DOHH2 (cell line): ENCODE data around the gene PATJ.
"Not testable (repeated sequence)": the region's sequence is repeated elsewhere in the genome, so short reads cannot be mapped to it uniquely, and the experiment has no call there.

Experiments used
- H3F3A ChIP-seq: fragments of 200-600 bp; sonication (generic), shearing (Covaris generic); 2 replicates; pipeline ENCODE4 v1.6.0; 2016; ENCODE audit warnings: antibody characterized with exemption, mild to moderate bottlenecking; ENCODE audit not compliant: control insufficient read depth, insufficient read depth
- H3K27ac ChIP-seq: fragments of 200-600 bp; sonication (generic); 2 replicates; pipeline ENCODE4 v1.5.1; 2014; ENCODE audit warnings: low read depth, mild to moderate bottlenecking, low read length, moderate library complexity
- H3K27me3 ChIP-seq: fragments of 200-600 bp; sonication (generic); 2 replicates; pipeline ENCODE4 v1.6.1; 2014; ENCODE audit warnings: mild to moderate bottlenecking, low read length, mixed read lengths; ENCODE audit not compliant: control insufficient read depth
- H3K36me3 ChIP-seq: fragments of 200-600 bp; sonication (generic); 2 replicates; pipeline ENCODE4 v1.6.1; 2014; ENCODE audit warnings: mild to moderate bottlenecking, low read length, moderate library complexity, mixed read lengths; ENCODE audit not compliant: control insufficient read depth
- H3K4me1 ChIP-seq: fragments of 200-600 bp; sonication (generic); 2 replicates; pipeline ENCODE4 v1.6.1; 2014; ENCODE audit warnings: mild to moderate bottlenecking, low read length, mixed read lengths; ENCODE audit not compliant: control insufficient read depth
- H3K4me2 ChIP-seq: fragments of 200-600 bp; sonication (generic); 2 replicates; pipeline ENCODE4 v1.6.0; 2014; ENCODE audit warnings: mild to moderate bottlenecking, low read length, moderate library complexity
- H3K4me3 ChIP-seq: fragments of 200-600 bp; sonication (generic); 2 replicates; pipeline ENCODE4 v1.5.1; 2014; ENCODE audit warnings: mild to moderate bottlenecking, low read length, mixed read lengths
- H3K79me2 ChIP-seq: fragments of 200-600 bp; sonication (generic); 2 replicates; pipeline ENCODE4 v1.6.1; 2014; ENCODE audit warnings: mild to moderate bottlenecking, low read length, mixed read lengths; ENCODE audit not compliant: control insufficient read depth
- H3K9me2 ChIP-seq: fragments of 200-600 bp; sonication (generic); replicated peaks from 2 replicates; pipeline ENCODE4 v1.6.1; 2014; ENCODE audit warnings: mild to moderate bottlenecking, low read length, mixed read lengths; ENCODE audit not compliant: control insufficient read depth
- H3K9me3 ChIP-seq: fragments of 200-600 bp; sonication (generic); 2 replicates; pipeline ENCODE4 v1.6.1; 2014; ENCODE audit warnings: antibody characterized with exemption, low read length, mixed read lengths; ENCODE audit not compliant: control insufficient read depth, insufficient read depth
- H4K20me1 ChIP-seq: fragments of 200-600 bp; sonication (generic); 2 replicates; pipeline ENCODE4 v1.6.0; 2014; ENCODE audit warnings: low read depth, mild to moderate bottlenecking, antibody characterized with exemption, low read length, moderate library complexity; ENCODE audit not compliant: control insufficient read depth, insufficient read depth
- EZH2phosphoT487 ChIP-seq: fragments of 200-600 bp; sonication (generic); IDR thresholded peaks from 2 replicates; pipeline ENCODE4 v1.6.1; 2017; ENCODE audit warnings: borderline replicate concordance, mild to moderate bottlenecking, antibody characterized with exemption, low read length, moderate library complexity, mixed read lengths
- TF ChIP-seq, protein P1 (sequence below): fragments of 200-600 bp; sonication (generic); IDR thresholded peaks from one replicate; pipeline ENCODE4 v1.5.1; 2014; ENCODE audit warnings: antibody characterized with exemption, mild to moderate bottlenecking, low read depth, low read length; ENCODE audit not compliant: poor library complexity, severe bottlenecking

The PATJ gene

DNA sequence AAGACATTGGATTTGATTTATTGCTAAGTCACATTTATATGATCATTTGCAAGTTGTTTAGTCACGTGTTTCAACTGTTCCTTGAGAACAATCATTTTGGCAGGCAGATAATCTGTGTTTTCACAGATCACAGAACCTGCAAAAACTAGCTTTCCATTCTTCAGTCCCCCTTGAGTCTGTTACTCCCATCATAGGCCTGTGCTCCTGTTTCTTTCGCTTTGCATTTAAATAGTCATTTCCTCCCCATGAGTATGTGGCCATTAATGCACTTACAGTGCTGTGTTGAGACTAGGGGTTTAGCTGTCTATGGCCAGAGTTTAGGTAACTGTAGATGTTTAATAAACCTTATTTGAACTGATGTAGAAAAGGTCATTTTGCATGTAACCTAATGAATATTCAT lies 214.5 kb downstream of the PATJ start:
- Histone ChIP-seq H3K27me3 (no peaks in the 10 kb centered on the region), H3K79me2 (no peaks in the 10 kb centered on the region), H4K20me1 (no peaks in the 10 kb centered on the region), H3K9me2 (no peaks in the 10 kb centered on the region), H3K27ac (no peak overlapping the region), H3K4me2 (no peak overlapping the region), H3K4me3 (no peak overlapping the region), H3F3A (no peaks in the 10 kb centered on the region), H3K9me3 (no peaks in the 10 kb centered on the region), H3K36me3 (no peaks in the 10 kb centered on the region), H3K4me1 (no peaks in the 10 kb centered on the region)
- TF ChIP-seq EZH2phosphoT487: no peak
- TF ChIP-seq, protein P1, sequence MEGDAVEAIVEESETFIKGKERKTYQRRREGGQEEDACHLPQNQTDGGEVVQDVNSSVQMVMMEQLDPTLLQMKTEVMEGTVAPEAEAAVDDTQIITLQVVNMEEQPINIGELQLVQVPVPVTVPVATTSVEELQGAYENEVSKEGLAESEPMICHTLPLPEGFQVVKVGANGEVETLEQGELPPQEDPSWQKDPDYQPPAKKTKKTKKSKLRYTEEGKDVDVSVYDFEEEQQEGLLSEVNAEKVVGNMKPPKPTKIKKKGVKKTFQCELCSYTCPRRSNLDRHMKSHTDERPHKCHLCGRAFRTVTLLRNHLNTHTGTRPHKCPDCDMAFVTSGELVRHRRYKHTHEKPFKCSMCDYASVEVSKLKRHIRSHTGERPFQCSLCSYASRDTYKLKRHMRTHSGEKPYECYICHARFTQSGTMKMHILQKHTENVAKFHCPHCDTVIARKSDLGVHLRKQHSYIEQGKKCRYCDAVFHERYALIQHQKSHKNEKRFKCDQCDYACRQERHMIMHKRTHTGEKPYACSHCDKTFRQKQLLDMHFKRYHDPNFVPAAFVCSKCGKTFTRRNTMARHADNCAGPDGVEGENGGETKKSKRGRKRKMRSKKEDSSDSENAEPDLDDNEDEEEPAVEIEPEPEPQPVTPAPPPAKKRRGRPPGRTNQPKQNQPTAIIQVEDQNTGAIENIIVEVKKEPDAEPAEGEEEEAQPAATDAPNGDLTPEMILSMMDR: no peak

DNA sequence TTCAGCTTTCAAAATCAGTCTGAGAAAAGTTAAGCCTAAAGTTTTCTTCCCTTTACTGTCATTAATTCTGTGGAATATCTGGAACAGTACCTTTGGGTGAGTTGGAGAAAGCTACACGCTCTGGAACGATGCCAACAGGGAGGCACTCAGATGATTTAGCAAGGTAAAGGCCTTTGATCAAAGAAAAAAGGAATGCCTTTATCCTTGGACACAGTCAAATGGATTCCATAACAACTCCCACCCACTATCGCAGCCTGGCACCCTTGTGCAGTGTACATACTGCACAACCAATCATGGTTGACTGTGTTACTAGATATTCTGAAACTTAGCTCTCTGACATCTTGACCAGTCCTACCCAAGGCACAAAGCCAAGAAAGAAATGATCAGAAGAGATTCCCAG lies 218.7 kb downstream of the PATJ start:
- no peaks in the 10 kb centered on the region for H3K36me3 ChIP-seq
- no peaks in the 10 kb centered on the region for H3K4me1 ChIP-seq
- H3K4me3 ChIP-seq: no peak overlapping the region
- H3K27ac ChIP-seq: no peak overlapping the region
- no peaks in the 10 kb centered on the region for H3K9me2 ChIP-seq
- H3K79me2 ChIP-seq: no peaks in the 10 kb centered on the region
- no peaks in the 10 kb centered on the region for H3K27me3 ChIP-seq
- no peaks in the 10 kb centered on the region for H3F3A ChIP-seq
- no peaks in the 10 kb centered on the region for H4K20me1 ChIP-seq
- TF ChIP-seq, protein P1: no peak
- no peak for TF ChIP-seq EZH2phosphoT487
- H3K9me3 ChIP-seq: no peaks in the 10 kb centered on the region
- no peak overlapping the region for H3K4me2 ChIP-seq

DNA sequence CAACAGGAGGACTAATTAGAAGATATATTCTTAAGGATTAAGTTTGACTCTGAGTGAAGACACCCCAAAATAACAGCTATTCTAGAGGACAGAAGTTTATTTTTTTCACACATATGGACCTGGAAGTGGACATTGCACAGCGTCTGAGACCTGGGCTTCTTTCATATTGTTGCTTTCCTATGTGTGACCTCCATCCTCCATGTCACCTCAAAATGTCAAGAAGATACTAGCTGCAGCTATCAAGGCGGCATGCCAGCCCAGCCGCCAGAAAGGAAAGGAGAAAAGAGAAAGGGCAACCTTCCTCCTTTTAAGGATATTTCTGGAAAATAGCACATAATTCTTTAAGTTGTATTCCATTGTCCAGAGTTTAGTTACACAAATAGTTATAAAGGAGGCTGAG lies 220.4 kb downstream of the PATJ start:
- TF ChIP-seq, protein P1: no peak
- TF ChIP-seq EZH2phosphoT487: no peak
- Histone ChIP-seq H3F3A (no peaks in the 10 kb centered on the region), H3K27ac (no peak overlapping the region), H3K4me3 (no peak overlapping the region), H3K9me2 (no peaks in the 10 kb centered on the region), H3K9me3 (no peaks in the 10 kb centered on the region), H4K20me1 (no peaks in the 10 kb centered on the region), H3K27me3 (no peaks in the 10 kb centered on the region), H3K36me3 (no peaks in the 10 kb centered on the region), H3K79me2 (no peaks in the 10 kb centered on the region), H3K4me1 (no peaks in the 10 kb centered on the region), H3K4me2 (no peak overlapping the region)

GRCh38 chr1:61966450-61967225 lies 224.4 kb downstream of the PATJ start:
- H3K9me3 ChIP-seq, H3K27me3 ChIP-seq, H3K9me2 ChIP-seq, H3F3A ChIP-seq, H3K4me2 ChIP-seq, H3K27ac ChIP-seq, H3K4me1 ChIP-seq, H4K20me1 ChIP-seq, H3K4me3 ChIP-seq, H3K79me2 ChIP-seq, H3K36me3 ChIP-seq: not testable (repeated sequence)
